ENCODE data around the gene SYNGR4.

DNA sequence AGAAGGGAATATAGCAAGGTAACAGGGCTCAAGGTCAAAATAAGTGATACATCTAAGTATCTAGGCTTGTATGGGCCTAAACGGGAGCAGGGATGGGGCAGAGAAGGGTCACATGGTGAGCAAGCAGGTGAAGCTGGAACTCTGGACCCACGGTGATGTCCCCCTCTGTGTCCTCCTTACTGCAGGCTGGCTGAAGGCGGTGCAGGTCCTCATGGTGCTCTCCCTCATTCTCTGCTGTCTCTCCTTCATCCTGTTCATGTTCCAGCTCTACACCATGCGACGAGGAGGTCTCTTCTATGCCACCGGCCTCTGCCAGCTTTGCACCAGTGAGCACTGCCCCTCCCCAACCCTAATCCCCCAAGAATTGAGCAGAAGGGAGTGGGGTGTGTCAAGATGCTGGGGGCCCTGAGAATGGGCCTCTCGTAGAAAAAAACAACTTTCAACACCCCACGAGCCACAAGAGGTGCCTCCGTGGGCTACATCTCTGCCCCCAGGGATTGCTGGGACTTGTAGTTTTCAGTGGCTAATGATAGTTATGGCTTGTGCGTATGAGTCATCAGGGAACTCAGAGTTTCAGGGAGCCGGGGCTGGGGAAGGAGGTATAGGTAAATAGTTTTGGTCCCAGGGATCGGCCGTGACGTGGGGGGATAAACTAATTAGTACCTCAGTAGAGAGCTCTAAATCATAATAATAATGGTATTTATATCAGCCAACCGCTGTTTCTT lies 34.8 kb upstream of the SYNGR4 start:
- TF ChIP-seq EZH2 (IDR thresholded peaks at IDR 0.05) (no peak), EZH2phosphoT487 (IDR thresholded peaks at IDR 0.05) (no peak)
- TF ChIP-seq, protein P1, sequence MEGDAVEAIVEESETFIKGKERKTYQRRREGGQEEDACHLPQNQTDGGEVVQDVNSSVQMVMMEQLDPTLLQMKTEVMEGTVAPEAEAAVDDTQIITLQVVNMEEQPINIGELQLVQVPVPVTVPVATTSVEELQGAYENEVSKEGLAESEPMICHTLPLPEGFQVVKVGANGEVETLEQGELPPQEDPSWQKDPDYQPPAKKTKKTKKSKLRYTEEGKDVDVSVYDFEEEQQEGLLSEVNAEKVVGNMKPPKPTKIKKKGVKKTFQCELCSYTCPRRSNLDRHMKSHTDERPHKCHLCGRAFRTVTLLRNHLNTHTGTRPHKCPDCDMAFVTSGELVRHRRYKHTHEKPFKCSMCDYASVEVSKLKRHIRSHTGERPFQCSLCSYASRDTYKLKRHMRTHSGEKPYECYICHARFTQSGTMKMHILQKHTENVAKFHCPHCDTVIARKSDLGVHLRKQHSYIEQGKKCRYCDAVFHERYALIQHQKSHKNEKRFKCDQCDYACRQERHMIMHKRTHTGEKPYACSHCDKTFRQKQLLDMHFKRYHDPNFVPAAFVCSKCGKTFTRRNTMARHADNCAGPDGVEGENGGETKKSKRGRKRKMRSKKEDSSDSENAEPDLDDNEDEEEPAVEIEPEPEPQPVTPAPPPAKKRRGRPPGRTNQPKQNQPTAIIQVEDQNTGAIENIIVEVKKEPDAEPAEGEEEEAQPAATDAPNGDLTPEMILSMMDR (IDR thresholded peaks at IDR 0.05) = no peak

All from neural progenitor cell (in vitro differentiated cells).